ENCODE results near the gene MACROD2. TPM values are rescaled to one million over a fixed set of nuclear protein-coding genes. Genes with fewer than 3 reads are reported as not detected.

MACROD2 gene
- total RNA-seq, 1 experiment from 2014 or later: 1.4 TPM

- TF ChIP-seq CTCF (conservative IDR thresholded peaks at IDR 0.05; ENCODE audit: low read depth, low read length): no peak
- no peak for TF ChIP-seq EZH2 (IDR thresholded peaks at IDR 0.05; ENCODE audit: borderline replicate concordance, low read depth, low read length, poor library complexity, severe bottlenecking)
- no peaks in the 10 kb centered on the region for H3K27me3 ChIP-seq (replicated peaks; ENCODE audit: insufficient read depth, low read depth, low read length, poor library complexity)
- ChIA-PET POLR2A (ENCODE audit: low non-redundant PET) (no interaction called here), CTCF (no interaction called here)
- BruUV-seq (replicated peaks): no TSS peak
- DNase-seq (ENCODE audit: low spot score): peak; percentile 9
- no peak overlapping the region for H3K27ac ChIP-seq (ENCODE audit: low read depth, low read length, poor library complexity, severe bottlenecking)
- H3K4me3 ChIP-seq (ENCODE audit: low read depth, low read length, poor library complexity, severe bottlenecking): no peak overlapping the region
- H3K36me3 ChIP-seq (ENCODE audit: insufficient read depth, low read length, poor library complexity, severe bottlenecking): no peaks in the 10 kb centered on the region
- intact Hi-C loops (cut with micrococcal nuclease; ENCODE audit: unreplicated experiment): no loop called here
- no peaks in the 10 kb centered on the region for H3K4me1 ChIP-seq (ENCODE audit: insufficient read depth, low read length, poor library complexity, severe bottlenecking)
- H3K9me3 ChIP-seq (ENCODE audit: low read depth, low read length, poor library complexity, severe bottlenecking): no peaks in the 10 kb centered on the region
These were observed 420.2 kb downstream of the MACROD2 start for GRCh38 chr20:14415467-14415866.

- TF ChIP-seq EZH2 (IDR thresholded peaks at IDR 0.05; ENCODE audit: borderline replicate concordance, low read depth, low read length, poor library complexity, severe bottlenecking) (no peak), CTCF (conservative IDR thresholded peaks at IDR 0.05; ENCODE audit: low read depth, low read length) (no peak)
These were observed 423.1 kb downstream of the MACROD2 start for GRCh38 chr20:14418376-14418775.

GRCh38 chr20:14422892-14423291 lies 427.6 kb downstream of the MACROD2 start:
- CTCF ChIA-PET: no interaction called here
- no peak for TF ChIP-seq EZH2 (IDR thresholded peaks at IDR 0.05; ENCODE audit: borderline replicate concordance, low read depth, low read length, poor library complexity, severe bottlenecking)
- no peak for TF ChIP-seq CTCF (conservative IDR thresholded peaks at IDR 0.05; ENCODE audit: low read depth, low read length)
- H3K4me3 ChIP-seq (ENCODE audit: low read depth, low read length, poor library complexity, severe bottlenecking): no peak overlapping the region
- no peaks in the 10 kb centered on the region for H3K27me3 ChIP-seq (replicated peaks; ENCODE audit: insufficient read depth, low read depth, low read length, poor library complexity)
- H3K27ac ChIP-seq (ENCODE audit: low read depth, low read length, poor library complexity, severe bottlenecking): no peak overlapping the region
- H3K9me3 ChIP-seq (ENCODE audit: low read depth, low read length, poor library complexity, severe bottlenecking): no peaks in the 10 kb centered on the region
- H3K36me3 ChIP-seq (ENCODE audit: insufficient read depth, low read length, poor library complexity, severe bottlenecking): no peaks in the 10 kb centered on the region
- H3K4me1 ChIP-seq (ENCODE audit: insufficient read depth, low read length, poor library complexity, severe bottlenecking): no peaks in the 10 kb centered on the region
- POLR2A ChIA-PET (ENCODE audit: low non-redundant PET): no interaction called here
- intact Hi-C loops (cut with micrococcal nuclease; ENCODE audit: unreplicated experiment): no loop called here
- no TSS peak for BruUV-seq (replicated peaks)
- no peak for DNase-seq (ENCODE audit: low spot score)

More at GRCh38 chr20:14418376-14418775, 423.1 kb downstream of the MACROD2 start:
- Histone ChIP-seq H3K4me3 (ENCODE audit: low read depth, low read length, poor library complexity, severe bottlenecking) (no peak overlapping the region), H3K27me3 (replicated peaks; ENCODE audit: insufficient read depth, low read depth, low read length, poor library complexity) (no peaks in the 10 kb centered on the region), H3K36me3 (ENCODE audit: insufficient read depth, low read length, poor library complexity, severe bottlenecking) (no peaks in the 10 kb centered on the region), H3K9me3 (ENCODE audit: low read depth, low read length, poor library complexity, severe bottlenecking) (no peaks in the 10 kb centered on the region), H3K27ac (ENCODE audit: low read depth, low read length, poor library complexity, severe bottlenecking) (no peak overlapping the region), H3K4me1 (ENCODE audit: insufficient read depth, low read length, poor library complexity, severe bottlenecking) (no peaks in the 10 kb centered on the region)
- no TSS peak for BruUV-seq (replicated peaks)
- DNase-seq (ENCODE audit: low spot score): no peak
- intact Hi-C loops (cut with micrococcal nuclease; ENCODE audit: unreplicated experiment): no loop called here
- CTCF ChIA-PET: no interaction called here
- POLR2A ChIA-PET (ENCODE audit: low non-redundant PET): no interaction called here
